GM12892 (cell line): ENCODE data around the gene TMED8.

Experiments used
- DNase-seq: peaks from one replicate; pipeline ENCODE4 v3.0.0; 2011; ENCODE audit not compliant: insufficient read length
- FAIRE-seq: peaks from 2 replicates; lab custom pipeline; 2011; peaks lifted over from hg19 to GRCh38; lab: Jason Lieb, UNC
- POLR2A ChIP-seq: IDR thresholded peaks from 2 replicates; pipeline ENCODE4 v1.6.1; 2011; ENCODE audit warnings: low read depth, low read length, control low read depth
- POLR2AphosphoS5 ChIP-seq: IDR thresholded peaks from 2 replicates; pipeline ENCODE4 v1.6.1; 2011; ENCODE audit warnings: low read depth, low read length, control low read depth
- TAF1 ChIP-seq: IDR thresholded peaks from 2 replicates; pipeline ENCODE4 v1.6.1; 2011; ENCODE audit warnings: low read depth, mild to moderate bottlenecking, control low read depth, low read length, borderline replicate concordance

The TMED8 gene

DNA sequence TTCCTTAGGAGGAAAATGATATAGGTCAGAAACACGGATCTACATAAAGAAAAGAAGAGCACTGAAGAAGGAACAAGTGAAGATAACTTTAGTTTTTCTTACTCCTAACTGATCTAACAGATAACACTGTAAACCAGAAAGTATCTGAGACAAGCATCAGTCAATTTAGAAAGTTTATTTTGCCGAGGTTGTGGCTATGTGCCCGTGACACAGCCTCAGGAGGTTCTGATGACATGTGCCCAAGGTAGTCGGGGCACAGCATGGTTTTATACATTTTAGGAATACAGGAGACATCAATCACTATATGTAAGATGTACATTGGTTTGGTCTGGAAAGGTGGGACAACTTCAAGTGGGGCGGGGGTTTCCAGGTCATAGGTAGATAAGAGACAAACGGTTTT, 23.3 kb upstream of the TMED8 start:
- DNase-seq (no peak), FAIRE-seq (no peak)
- TF ChIP-seq POLR2AphosphoS5, result no peak
- no peak for TF ChIP-seq POLR2A

DNA sequence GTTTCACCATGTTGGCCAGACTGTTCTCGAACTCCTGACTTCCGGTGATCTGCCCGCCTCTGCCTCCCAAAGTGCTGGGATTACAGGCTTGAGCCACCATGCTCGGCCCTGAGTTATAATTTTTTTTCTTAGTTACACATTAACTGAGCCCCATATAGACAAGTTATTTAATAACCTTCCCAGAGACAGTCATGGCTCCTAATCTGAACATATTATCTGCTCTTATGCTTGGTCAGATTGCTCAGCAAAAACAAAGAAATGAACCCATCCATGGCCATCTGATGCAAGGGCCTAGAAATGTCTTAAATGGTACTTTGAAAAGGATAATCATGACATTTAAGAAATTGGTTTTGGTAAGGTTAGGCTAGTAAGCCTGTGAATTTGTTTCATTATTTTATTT, 13.3 kb upstream of the TMED8 start:
- no peak for DNase-seq

DNA sequence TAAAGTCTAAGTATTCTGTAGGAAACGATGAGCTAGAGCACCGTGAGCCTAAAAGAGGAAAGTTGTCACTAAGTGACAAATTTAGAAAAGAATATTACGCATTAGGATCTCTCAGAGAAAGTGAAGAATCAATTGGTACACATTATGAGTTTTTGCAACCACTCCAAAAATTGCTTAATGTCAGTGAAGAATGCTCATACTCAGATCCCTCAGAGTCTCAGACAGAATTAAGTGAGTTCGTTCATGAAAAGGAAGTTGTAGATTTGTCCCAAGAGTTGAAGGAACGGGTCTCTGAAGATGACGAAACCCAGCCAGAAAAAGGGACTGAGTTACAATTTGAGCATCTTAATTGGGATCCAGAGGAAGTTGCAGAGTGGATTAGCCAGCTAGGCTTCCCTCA, 1.8 kb upstream of the TMED8 start:
- FAIRE-seq (no peak), DNase-seq (no peak)
- TF ChIP-seq TAF1 (no peak), POLR2AphosphoS5 (no peak), POLR2A (no peak)

More for the DNA sequence above, 13.3 kb upstream of the TMED8 start:
- TF ChIP-seq POLR2A (no peak), POLR2AphosphoS5 (no peak), TAF1 (no peak)
- FAIRE-seq, result no peak

DNA sequence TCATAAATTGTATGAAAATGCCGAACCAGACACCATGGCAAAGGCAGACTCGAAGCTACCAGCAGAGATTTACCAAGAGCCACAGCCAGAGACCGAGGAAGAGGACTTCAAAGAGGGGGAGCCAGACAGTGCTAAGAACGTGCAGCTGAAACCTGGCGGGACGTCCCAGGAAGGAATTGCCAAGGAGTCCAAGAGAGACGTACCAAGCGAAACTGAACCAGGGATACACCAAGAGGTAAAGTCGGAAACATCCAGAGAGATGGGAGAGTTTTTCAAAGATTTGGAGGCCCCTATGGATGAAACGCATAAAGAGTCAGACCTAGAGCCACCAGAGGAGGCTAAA, 579 bp upstream of the TMED8 start:
- DNase-seq, result no peak
- no peak for TF ChIP-seq TAF1
- TF ChIP-seq POLR2AphosphoS5, result no peak
- no peak for TF ChIP-seq POLR2A
- no peak for FAIRE-seq

DNA sequence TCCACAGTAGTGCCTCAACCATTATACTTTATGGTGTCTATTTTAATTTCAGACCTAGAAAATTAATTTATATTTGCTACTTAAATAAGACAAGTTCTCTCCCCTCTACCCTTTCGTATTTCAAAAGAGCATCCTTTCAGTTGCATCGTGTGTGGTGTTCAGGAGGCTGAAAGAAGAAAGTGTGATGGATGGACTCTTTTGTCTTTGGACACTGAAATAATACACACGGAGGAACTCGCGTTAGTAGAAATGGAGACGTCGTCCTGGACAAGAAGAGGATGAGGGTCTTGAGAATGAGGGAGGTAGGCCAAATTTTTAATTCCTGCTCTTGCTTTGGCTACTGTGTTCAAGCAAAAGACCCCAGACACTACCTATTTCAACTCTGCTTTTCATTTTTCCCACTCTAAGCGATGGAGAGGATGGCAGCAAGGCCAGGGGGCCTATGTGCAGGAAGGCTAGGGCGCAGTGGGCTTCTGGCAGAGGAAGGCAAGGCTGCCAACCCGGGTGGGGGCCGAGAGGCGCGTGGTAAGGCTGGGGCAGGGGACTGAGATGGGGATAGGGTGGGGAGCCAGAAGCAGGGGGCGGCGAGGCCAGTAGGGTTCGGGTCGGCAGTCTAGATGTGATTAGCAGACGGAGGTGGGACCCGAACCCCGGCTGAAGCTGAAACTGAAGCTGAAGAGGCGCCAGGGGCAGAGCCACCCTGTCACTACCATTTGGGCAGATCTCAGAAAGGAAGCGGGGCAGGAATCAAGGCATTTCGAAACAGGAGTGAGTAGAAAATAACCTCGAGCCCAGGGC, 722 bp downstream of the TMED8 start:
- FAIRE-seq, result peak; percentile 67
- no peak for TF ChIP-seq TAF1
- TF ChIP-seq POLR2A, result no peak
- no peak for TF ChIP-seq POLR2AphosphoS5
- DNase-seq, result no peak

DNA sequence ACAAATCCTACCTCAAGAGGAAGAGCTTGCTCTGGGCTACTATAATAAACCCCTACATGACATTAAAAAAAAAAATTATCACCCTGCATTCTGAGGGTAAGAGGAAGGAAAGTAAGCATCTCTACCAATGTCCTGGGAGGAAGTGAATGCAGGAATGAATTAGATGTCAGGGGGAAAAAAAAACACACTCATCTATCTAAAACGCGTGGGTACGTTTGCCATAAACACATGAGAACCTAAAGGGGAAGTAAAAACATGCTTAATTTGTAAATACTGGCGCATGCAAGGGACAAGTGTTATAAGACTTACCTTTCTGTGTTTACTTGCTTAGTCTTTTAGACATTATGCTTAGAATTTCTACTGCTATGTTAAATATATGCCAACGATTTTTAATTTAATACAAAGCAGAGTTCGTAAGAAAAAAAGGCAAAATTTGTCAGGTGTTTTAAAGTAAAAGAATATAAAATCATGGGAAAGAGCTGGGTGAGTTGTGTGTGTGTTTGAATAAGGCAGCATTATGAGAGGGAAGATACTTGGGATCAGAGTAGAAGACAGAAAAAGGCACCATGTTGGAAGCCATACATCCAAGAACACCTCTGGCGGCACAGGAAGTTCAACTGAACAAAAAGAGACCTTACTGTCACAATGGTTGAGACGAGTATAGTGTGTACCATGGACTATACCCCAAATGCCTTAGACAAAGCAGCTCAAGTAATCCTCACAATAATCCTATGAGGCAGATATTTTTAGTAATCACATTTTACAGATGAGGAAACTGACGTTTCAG, 1.5 kb downstream of the TMED8 start:
- FAIRE-seq, result peak; percentile 81
- TF ChIP-seq POLR2A (no peak), TAF1 (no peak), POLR2AphosphoS5 (no peak)
- DNase-seq, result no peak

DNA sequence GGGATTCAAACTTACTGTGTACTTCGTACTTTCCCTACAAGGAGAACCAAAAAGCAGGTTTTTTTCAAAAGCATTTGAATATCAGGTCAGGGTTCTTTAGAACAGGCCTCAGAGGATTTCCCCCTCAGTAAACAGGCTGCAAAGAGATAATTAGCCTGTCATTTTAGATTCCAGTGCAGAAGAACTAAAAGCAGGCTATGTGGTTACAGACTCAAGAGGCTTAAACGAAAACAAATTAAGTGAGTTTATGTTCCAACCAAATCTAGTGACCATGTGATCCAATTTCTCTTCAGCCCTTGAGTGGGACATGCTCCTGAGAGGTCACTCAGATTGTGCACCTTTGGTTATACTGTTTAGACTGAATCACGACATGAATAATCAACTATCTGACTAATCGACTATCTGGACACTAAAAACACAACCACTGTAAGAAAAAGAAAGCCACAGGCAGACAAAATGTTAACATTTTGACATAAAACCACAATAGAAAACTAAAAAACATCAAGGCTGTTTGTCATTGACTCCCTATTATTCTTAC, 4.5 kb downstream of the TMED8 start:
- FAIRE-seq, result peak; percentile 78
- no peak for DNase-seq
- TF ChIP-seq POLR2AphosphoS5, result no peak
- TF ChIP-seq POLR2A, result no peak
- TF ChIP-seq TAF1, result no peak

DNA sequence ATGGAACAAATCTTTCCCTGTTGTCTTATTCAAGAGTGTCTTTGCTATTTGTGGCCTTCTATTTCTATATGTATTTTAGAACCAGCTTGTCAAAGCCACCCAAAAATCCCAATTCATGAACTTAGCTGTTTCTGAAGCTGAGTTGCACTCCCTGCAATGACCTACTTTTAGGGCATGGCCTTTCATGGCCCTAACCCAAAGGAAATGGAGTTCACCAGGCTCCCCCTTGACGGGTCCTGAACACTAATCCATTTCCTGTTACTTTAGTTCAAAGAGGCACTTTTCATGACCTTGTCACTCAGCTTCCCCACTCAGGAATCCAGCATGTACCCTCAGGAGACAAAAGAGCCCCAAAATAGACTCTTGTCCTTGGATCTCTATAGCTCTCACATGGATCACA, 7.6 kb downstream of the TMED8 start:
- DNase-seq, result no peak
- TF ChIP-seq TAF1, result no peak
- no peak for TF ChIP-seq POLR2A
- no peak for TF ChIP-seq POLR2AphosphoS5
- FAIRE-seq, result no peak

DNA sequence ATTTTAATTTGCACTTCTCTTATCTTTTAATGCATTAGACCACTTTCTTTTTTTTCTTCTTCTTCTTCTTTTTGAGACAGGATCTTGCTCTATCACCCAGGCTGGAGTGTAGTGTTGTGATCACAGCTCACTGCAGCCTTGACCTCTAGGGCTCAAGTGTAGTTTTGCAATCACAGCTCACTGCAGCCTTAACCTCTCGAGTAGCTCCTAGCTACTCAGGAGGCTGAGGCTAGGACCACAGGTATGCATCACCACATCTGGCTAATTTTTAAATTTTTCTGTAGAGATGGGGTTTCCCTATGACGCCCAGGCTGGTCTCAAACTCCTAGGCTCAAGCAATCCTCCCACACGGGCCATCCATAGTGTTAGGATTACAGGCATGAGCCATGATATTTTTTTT, 12.7 kb downstream of the TMED8 start:
- DNase-seq (no peak), FAIRE-seq (no peak)
- TF ChIP-seq TAF1, result no peak

DNA sequence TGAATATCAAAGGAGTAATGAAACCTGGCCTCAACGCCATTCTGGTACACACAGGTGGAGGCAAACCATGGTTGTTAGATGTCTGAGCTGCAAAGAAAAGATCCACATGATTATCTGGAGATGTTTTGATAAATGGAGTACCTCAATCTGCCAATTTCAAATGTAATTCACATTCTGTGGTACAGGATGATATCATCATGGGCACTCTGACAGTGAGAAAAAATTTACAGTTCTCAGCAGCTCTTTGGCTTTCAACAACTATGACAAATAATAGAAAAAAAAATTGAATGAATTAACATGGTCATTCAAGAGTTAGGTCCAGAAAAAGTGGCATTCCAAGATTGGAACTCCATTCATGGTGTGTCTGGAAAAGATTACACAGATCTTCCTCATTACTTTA, 17.3 kb downstream of the TMED8 start:
- DNase-seq, result no peak
- no peak for FAIRE-seq
- TF ChIP-seq TAF1, result no peak
- TF ChIP-seq POLR2AphosphoS5, result no peak
- TF ChIP-seq POLR2A, result no peak

DNA sequence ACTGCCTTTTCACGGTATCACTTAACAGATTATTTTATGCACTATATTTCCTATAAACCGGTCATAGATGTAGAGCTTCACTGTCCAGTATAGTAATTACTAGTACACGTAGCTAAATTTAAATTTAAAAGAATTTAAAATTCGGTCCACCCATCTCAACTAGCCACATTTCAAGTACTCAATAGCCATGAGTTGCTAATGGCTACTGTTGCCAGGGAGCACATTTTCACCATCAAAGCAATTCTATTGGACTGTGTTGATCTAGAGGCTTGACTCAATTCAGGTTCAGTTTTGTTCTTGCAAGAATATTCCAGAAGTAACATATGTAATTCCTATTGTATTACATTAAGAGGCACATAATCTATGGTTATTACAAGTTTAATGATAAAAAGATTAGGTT, 20.0 kb downstream of the TMED8 start:
- DNase-seq (no peak), FAIRE-seq (no peak)
- no peak for TF ChIP-seq TAF1
- no peak for TF ChIP-seq POLR2A
- no peak for TF ChIP-seq POLR2AphosphoS5

DNA sequence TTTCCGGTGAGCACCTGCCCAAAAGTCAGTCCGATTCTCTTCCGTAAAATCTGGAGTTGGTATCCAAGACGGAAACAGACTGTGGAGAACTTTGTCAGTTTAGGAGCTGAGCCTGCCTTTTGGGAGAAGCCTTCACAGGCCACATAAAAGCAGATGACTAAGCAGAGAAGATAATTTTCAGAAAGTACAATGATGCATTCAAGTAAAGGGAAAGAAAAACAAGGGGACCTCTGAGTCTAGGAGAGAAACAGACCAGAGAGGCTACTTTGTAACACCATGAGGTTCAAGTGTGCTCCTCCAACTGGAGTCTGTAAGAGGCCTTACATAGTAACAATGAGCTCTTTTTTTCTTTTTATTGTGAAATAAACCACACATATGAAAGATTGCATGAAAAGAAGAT, 21.1 kb downstream of the TMED8 start:
- TF ChIP-seq TAF1, result no peak
- no peak for TF ChIP-seq POLR2AphosphoS5
- TF ChIP-seq POLR2A, result no peak
- DNase-seq, result no peak
- no peak for FAIRE-seq
